NCI-H146 treated with DMSO at 0.1 percent for 48 hours (cell line): ENCODE data around the gene PEX10.
"Not testable (repeated sequence)": the region's sequence is repeated elsewhere in the genome, so short reads cannot be mapped to it uniquely, and the experiment has no call there.

Experiments used
- DNase-seq: peaks from one replicate; lab custom pipeline; 2025; ENCODE audit not compliant: unreplicated experiment; lab: John Stamatoyannopoulos, UW

The PEX10 gene

DNA sequence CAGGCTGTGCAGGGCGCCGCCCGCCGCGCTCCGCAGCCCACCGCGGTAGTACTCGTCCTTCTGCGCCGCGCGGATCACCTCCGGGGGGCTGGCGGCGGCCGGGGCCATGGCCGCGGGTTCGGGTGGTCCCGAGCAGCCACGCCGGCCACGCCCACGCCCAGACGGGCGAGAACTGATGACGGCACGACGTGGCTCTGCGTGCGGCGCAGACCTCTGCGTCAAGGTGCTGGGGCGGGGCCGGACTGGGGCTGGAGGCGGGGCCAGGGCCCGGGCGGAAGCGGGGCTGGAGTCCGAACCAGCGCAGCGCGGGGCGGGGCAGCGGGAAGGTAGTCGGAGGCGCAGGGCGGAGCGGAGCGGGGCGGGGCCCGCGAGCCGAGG is at the start of gene PEX10:
TSS of gene PEX10 (minus strand) at position 170 of the 378 bp plus-strand sequence. CDS start at position 108, 62 bp downstream.
- DNase-seq: peak; percentile 65

DNA sequence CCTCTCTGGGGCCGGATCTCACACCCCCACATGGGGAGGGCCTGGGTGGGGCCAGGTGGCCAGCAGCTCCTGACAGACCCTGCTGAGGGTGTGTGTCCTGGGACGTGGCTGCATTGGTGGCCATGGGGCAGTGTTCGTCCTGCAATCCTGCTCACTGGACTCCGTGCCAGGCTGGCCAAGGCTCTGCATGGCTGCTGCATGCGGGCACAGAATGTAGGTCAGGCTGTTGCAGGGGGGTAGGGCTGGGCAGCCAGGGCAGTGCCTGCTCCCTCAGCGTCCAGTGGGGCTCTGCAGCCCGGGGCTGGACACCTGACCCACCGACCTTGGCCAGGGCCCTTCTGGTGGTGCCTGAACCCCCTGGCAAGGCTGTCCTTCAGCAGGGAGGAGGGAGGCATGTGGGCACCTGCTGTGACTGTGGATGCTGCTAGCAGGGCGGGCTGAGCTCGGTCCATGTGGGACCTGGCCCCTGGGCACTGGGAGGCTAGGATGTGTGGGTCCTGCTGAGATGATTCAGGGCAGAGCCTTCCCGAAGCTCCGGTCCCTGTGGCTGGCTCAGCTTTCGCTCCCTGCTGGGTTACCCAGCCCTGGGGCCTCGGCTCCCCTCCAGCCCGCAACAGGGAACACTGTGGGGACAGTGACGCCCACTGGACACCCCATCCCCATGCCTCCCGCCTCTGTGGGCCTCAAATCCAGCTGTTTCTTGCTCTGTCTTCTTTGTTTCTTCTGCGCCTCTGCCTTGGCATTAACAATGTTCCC is 48.8 kb upstream of the PEX10 start:
- DNase-seq: no peak

- no peak for DNase-seq
These were observed 47.8 kb upstream of the PEX10 start for GRCh38 chr1:2460203-2460602.

GRCh38 chr1:2459757-2460156 is 47.4 kb upstream of the PEX10 start:
- no peak for DNase-seq

DNA sequence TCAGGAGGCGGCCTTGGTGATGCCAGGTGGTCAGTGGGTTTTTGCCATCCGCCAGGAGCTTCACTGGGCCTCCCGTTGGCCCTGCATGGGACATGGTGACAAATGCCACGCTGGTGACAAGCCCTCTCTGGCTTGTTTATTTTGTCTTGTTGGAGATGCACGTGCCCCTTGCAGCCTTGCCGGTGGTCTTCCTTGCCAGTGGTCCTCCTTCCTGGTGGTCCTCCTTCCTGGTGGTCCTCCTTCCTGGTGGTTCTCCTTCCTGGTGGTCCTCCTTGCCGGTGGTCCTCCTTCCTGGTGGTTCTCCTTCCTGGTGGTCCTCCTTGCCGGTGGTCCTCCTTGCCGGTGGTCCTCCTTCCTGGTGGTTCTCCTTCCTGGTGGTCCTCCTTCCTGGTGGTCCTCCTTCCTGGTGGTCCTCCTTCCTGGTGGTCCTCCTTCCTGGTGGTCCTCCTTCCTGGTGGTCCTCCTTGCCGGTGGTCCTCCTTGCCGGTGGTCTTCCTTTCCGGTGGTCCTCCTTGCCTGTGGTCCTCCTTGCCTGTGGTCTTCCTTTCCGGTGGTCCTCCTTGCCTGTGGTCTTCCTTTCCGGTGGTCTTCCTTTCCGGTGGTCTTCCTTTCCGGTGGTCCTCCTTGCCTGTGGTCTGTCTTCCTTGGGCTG is 46.9 kb upstream of the PEX10 start:
- not testable (repeated sequence) for DNase-seq

DNA sequence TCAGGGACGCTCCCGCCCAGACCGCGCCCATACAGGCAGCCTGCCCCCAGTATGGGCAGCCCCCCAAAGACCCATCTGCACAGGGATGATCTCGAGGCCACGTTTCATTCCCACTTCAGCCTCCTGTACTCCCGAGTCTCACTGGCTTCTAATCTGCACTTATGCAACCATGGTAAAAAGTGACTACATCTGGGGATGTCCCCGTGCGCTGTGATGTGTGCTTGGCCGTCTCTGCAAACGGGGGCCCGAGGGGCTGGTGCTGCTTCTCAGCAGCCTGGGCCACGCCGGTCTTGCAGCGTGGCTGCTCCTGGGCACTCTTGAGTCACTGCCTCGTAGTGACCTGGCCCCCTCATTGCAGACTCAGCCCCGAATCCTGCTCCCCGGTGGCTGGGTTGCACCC is 46.3 kb upstream of the PEX10 start:
- no peak for DNase-seq

GRCh38 chr1:2457444-2457843 is 45.1 kb upstream of the PEX10 start:
- no peak for DNase-seq

- no peak for DNase-seq
These were observed 43.4 kb upstream of the PEX10 start for GRCh38 chr1:2455757-2456156.

GRCh38 chr1:2454227-2454626 is 41.9 kb upstream of the PEX10 start:
- DNase-seq: no peak

GRCh38 chr1:2452932-2453315 is 40.6 kb upstream of the PEX10 start:
- no peak for DNase-seq

GRCh38 chr1:2452201-2452931 is 40.0 kb upstream of the PEX10 start:
- DNase-seq: no peak

- DNase-seq: no peak
These were observed 39.4 kb upstream of the PEX10 start for GRCh38 chr1:2451741-2452140.

DNA sequence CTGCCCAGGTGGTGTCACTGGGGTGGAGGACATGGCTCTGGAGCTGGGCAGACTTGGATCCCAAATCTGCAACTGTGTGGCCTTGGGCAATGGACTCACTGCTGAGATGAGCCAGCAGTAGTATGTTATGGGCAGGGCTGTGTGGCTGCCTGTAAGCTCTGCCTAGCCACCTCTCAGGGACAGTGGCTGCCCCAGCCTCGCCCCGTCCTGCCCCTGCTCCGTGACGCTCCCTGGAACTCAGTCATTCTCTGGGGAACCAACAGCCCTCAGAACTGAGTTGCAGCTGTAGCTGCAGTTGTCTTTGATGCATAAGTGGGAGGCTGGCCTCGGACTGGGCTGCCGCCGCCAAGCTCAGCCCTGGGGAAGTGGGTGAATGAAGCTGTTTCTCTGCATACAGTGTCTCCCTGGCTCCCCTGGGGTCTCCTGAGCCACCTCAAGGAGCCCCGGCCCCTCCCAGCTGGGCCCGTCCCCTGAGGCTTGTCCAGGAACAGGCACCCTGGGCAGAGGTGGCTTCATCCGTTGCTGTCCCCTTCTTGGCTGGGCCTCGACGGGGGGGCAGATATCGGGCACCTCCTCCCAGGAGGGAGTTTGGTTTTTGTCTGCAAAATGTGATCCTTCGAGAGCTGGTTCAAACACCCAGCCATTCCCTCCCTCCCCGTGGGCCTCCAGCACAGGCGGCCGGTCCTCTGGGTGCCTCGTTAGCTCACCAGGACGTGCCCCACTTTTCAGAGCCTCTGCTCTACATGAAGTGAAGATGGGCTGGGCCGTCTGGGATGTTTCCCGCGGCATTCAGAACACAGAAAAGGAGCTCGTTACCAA is 37.5 kb upstream of the PEX10 start:
- DNase-seq: no peak

DNA sequence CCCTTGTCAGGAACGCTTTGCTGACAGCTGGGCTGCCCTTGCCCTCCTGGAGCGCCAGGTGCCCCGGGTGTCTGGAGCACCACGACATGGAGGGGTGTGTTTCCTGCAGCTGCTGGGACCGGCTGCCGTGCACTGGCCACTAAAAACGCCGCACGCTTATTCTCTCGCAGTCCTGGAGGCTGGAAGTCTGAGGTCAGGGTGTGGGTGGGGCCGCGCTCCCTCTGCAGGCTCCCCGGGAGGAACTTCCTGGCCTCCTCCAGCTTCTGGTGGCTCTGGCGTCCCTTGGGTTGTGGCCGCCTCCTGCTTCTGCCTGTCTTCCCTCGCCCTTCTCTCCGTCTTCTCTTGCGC is 35.7 kb upstream of the PEX10 start:
- peak; percentile 22 for DNase-seq

DNA sequence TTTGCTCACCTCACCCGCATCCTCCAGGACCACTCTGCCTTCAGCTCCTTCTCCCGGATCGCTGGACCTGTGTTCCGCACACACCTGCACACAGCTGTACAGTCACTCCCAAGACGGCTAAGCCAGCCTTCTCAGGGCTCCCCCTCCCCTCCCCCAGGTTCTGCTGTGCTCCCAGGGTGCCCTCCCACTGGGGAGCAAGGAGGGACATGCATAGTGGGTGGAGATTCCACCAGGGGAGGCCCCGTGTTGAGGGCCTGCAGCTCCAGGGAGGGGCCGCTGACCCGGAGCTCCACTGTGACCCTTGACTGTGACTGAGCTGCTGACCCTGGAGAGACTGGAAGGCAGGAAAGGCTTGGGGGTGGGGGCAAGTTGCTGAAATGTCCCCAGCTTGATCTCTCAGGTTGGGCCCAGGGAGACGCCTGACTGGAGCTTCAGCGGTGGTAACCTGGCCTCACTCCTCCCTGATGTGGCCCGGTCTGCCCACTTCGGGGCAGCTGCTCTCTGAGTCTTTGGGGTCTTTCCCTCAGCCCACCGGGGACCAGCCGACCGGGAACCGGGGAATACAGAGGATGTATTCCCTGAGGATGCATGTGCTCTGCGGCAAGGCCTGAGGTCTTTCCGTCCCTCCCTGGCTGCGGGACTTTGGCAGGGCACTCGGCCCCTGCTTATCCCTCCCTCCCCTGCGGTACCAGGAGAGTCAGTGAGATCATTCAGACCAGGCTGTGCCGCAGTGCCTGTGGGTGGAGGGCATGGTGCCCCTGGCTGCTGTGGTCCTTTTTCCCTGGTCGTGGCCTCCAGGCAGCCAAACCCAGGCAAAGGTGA is 35.1 kb upstream of the PEX10 start:
- no peak for DNase-seq

GRCh38 chr1:2446861-2447260 is 34.5 kb upstream of the PEX10 start:
- no peak for DNase-seq

- DNase-seq: no peak
These were observed 34.0 kb upstream of the PEX10 start for GRCh38 chr1:2446394-2446793.

- DNase-seq: no peak
These were observed 33.5 kb upstream of the PEX10 start for GRCh38 chr1:2445823-2446215.

DNA sequence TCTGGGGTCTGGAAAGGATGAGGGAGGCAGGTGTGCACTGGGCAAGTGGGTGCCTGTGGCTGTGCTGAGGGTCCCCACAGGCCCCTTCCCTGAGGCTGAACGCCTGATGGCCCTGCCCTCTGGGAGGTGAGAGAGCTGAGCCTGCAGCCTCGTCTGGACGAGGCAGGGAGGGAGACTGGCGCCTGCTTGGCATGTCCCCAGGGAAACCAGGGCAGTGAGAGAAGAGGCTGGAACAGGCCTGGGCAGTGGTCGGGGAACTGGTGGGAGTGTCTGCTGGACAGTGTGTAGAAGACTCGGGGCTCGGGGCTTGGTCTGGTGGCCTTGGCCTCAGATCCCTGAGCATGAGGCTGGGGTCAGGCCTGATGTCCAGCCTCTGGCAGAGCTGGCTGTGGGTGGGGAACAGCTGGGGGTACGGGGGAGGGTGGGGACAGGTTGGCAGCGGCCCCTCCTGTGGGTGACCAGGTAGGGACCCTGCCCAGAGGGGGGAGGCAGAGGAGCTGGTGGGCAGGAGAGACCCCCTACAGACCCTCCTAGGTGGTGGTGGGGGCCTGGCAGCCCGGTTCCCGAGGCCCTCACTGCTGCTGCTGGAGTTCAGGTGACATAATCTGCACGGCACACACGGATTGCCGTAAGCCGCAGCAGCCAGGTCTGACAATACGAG is 32.9 kb upstream of the PEX10 start:
- DNase-seq: no peak

GRCh38 chr1:2444138-2444591 is 31.8 kb upstream of the PEX10 start:
- DNase-seq: no peak
